Endothelial cell of umbilical vein (primary cell): ENCODE data around the gene LRP1. TPM values are rescaled to one million over a fixed set of nuclear protein-coding genes. Genes with fewer than 3 reads are reported as not detected.

Experiments used
- BruUV-seq: library from RNA; stranded (reverse); fragments of 400-500 nt; replicated peaks from 2 replicates; lab custom pipeline; 2021; lab: Mats Ljungman, UMichigan
- CTCF ChIA-PET: fragments of 300-600, 350-600 bp; sonication (Branson Sonifier 250); formaldehyde crosslinking; loops from one replicate; lab custom pipeline; 2021; ENCODE audit warnings: antibody characterized with exemption, inconsistent platforms; lab: Charles Lee
- POLR2A ChIA-PET: fragments of 300-600, 350-600 bp; sonication (Branson Sonifier 250); formaldehyde crosslinking; loops from one replicate; lab custom pipeline; 2021; ENCODE audit warnings: antibody characterized with exemption, inconsistent platforms; lab: Charles Lee
- DNase-seq: peaks from one replicate; pipeline ENCODE4 v3.0.0-alpha.2; 2011; ENCODE audit warnings: low read depth, low spot score
- FAIRE-seq: peaks from 2 replicates; lab custom pipeline; 2011; peaks lifted over from hg19 to GRCh38; lab: Jason Lieb, UNC
- H2AFZ ChIP-seq: 2 replicates; pipeline ENCODE4 v1.6.0; 2012; ENCODE audit warnings: low read depth, low read length, control low read depth, inconsistent platforms
- H3K27ac ChIP-seq: 2 replicates; pipeline ENCODE4 v1.5.1; 2011; ENCODE audit warnings: low read depth, mild to moderate bottlenecking, control low read depth, low read length, moderate library complexity; ENCODE audit not compliant: insufficient read depth
- H3K27me3 ChIP-seq, 2 experiments: 2 replicates each; pipeline versions ENCODE4 v1.6.0 to v1.6.1; 2011; ENCODE audit warnings: low read length in 2 of 2, mixed read lengths in 1 of 2; ENCODE audit not compliant: control insufficient read depth in 2 of 2, insufficient read depth in 2 of 2
- H3K36me3 ChIP-seq, 2 experiments: 2 replicates in 1 of 2; 3 replicates in 1 of 2; pipeline ENCODE4 v1.5.1; 2011; ENCODE audit warnings: low read length in 2 of 2, mild to moderate bottlenecking in 1 of 2, moderate library complexity in 1 of 2; ENCODE audit not compliant: control insufficient read depth in 2 of 2, insufficient read depth in 2 of 2; ENCODE audit errors: extremely low read depth in 1 of 2
- H3K4me1 ChIP-seq: 3 replicates; pipeline ENCODE4 v1.5.1; 2011; ENCODE audit warnings: mild to moderate bottlenecking, low read length; ENCODE audit not compliant: control insufficient read depth, insufficient read depth; ENCODE audit errors: extremely low read depth
- H3K4me2 ChIP-seq: 2 replicates; pipeline ENCODE4 v1.6.1; 2011; ENCODE audit warnings: low read length, control low read depth, mixed read lengths; ENCODE audit not compliant: insufficient read depth
- H3K4me3 ChIP-seq, 3 experiments: fragments of 200-600 bp in 1 of 3; sonication (generic), shearing (Covaris generic) in 1 of 3; replicated peaks in 1 of 3; 2 replicates each; pipeline ENCODE4 v1.5.1; 2011 to 2016; ENCODE audit warnings: control low read depth in 3 of 3, low read length in 3 of 3, mild to moderate bottlenecking in 2 of 3, inconsistent platforms in 1 of 3, low read depth in 1 of 3, moderate library complexity in 1 of 3; ENCODE audit not compliant: insufficient read depth in 1 of 3
- H3K79me2 ChIP-seq: 2 replicates; pipeline ENCODE4 v1.6.0; 2012; ENCODE audit warnings: low read length, inconsistent platforms; ENCODE audit not compliant: control insufficient read depth, insufficient read depth
- H3K9ac ChIP-seq: replicated peaks from 2 replicates; pipeline ENCODE3; 2011; ENCODE audit warnings: low read length, control low read depth; ENCODE audit not compliant: insufficient read depth; ENCODE audit errors: extremely low read depth
- H3K9me1 ChIP-seq: replicated peaks from 3 replicates; pipeline ENCODE4 v1.6.0; 2011; ENCODE audit warnings: mild to moderate bottlenecking, low read length; ENCODE audit not compliant: control insufficient read depth, insufficient read depth; ENCODE audit errors: extremely low read depth
- H3K9me3 ChIP-seq: replicated peaks from 2 replicates; pipeline ENCODE4 v1.5.1; 2012; ENCODE audit warnings: low read length, inconsistent platforms; ENCODE audit not compliant: control insufficient read depth, insufficient read depth
- H4K20me1 ChIP-seq: replicated peaks from 2 replicates; pipeline ENCODE3; 2011; ENCODE audit warnings: mild to moderate bottlenecking, low read length; ENCODE audit not compliant: control insufficient read depth, insufficient read depth; ENCODE audit errors: extremely low read depth
- CTCF ChIP-seq, 2 donors: IDR thresholded peaks; 1 replicate in 1 of 2; 2 replicates in 1 of 2; pipeline ENCODE4 v1.5.1; 2011; ENCODE audit warnings: low read length in 2 of 2, mild to moderate bottlenecking in 2 of 2, moderate library complexity in 2 of 2, control low read depth in 1 of 2, inconsistent platforms in 1 of 2, low read depth in 1 of 2; ENCODE audit not compliant: insufficient read depth in 1 of 2; ENCODE audit errors: extremely low read depth in 1 of 2
- EZH2 ChIP-seq: IDR thresholded peaks from 2 replicates; pipeline ENCODE4 v1.6.1; 2012; ENCODE audit warnings: borderline replicate concordance, low read depth, mild to moderate bottlenecking, moderate library complexity, low read length, inconsistent platforms; ENCODE audit not compliant: severe bottlenecking
- FOS ChIP-seq: IDR thresholded peaks from 2 replicates; pipeline ENCODE4 v1.6.1; 2011; ENCODE audit warnings: mild to moderate bottlenecking, low read length, moderate library complexity, borderline replicate concordance; ENCODE audit not compliant: insufficient read depth
- GATA2 ChIP-seq: IDR thresholded peaks from 2 replicates; pipeline ENCODE4 v1.7.0; 2011; ENCODE audit warnings: low read depth, mild to moderate bottlenecking, moderate library complexity, mixed read lengths, low read length; ENCODE audit not compliant: insufficient read length, insufficient read depth
- JUN ChIP-seq: IDR thresholded peaks from 2 replicates; pipeline ENCODE4 v1.6.1; 2011; ENCODE audit warnings: borderline replicate concordance, low read depth; ENCODE audit not compliant: insufficient read length, insufficient read depth
- MYC ChIP-seq: IDR thresholded peaks from one replicate; pipeline ENCODE4 v1.6.1; 2011; ENCODE audit warnings: mild to moderate bottlenecking, low read depth, low read length
- POLR2A ChIP-seq: IDR thresholded peaks from 2 replicates; pipeline ENCODE4 v1.6.1; 2012; ENCODE audit warnings: low read depth, mild to moderate bottlenecking, control low read depth, low read length
- POLR2AphosphoS5 ChIP-seq: IDR thresholded peaks from 2 replicates; pipeline ENCODE4 v1.6.1; 2012; ENCODE audit warnings: low read depth, mild to moderate bottlenecking, control low read depth, low read length, moderate library complexity; ENCODE audit not compliant: insufficient read depth
- dilution Hi-C: fragments of 300-500 bp; cut with MboI; formaldehyde crosslinking; loops from one replicate; pipeline ENCODE4 v1.15.0; 2019; ENCODE audit warnings: low sequenced_read_pairs; ENCODE audit not compliant: extremely low pct_ligation_motif_present
- intact Hi-C: fragments of 100-400 bp; cut with micrococcal nuclease; formaldehyde crosslinking; loops from one replicate; pipeline ENCODE4 v1.10.0; 2022
- polyA plus RNA-seq, 4 experiments: library from polyadenylated mRNA; depleted of rRNA in 3 of 4; stranded (reverse) in 3 of 4; unstranded in 1 of 4; fragments of >200 nt; gene quantifications; 2 replicates each; pipeline versions ENCODE4 v1.2.1 to v1.2.3, GENCODE V29; 2011 to 2012; ENCODE audit warnings: missing spikeins in 1 of 4
- total RNA-seq: library from RNA; stranded (reverse); gene quantifications from 2 replicates; pipeline ENCODE4 v1.2.3, GENCODE V29; 2021
- TF ChIP-seq, protein P1 (sequence below): IDR thresholded peaks from 2 replicates; pipeline ENCODE4 v1.6.1; 2011; ENCODE audit not compliant: insufficient read depth, insufficient read length

LRP1 gene
- total and polyA plus RNA-seq, 2 donors (not counting 3 experiments of a cell fraction or from before 2014, with no cell fraction given) = 1.6 to 4.6 TPM

- Histone ChIP-seq H3K9me1 (no peaks in the 10 kb centered on the region), H3K79me2 (no peaks in the 10 kb centered on the region), H3K27me3 (peaks cover 2 to 3% of the 10 kb centered on the region in 2 experiments), H3K27ac (no peak overlapping the region), H2AFZ (no peak overlapping the region), H3K4me2 (no peak overlapping the region), H3K4me1 (no peaks in the 10 kb centered on the region), H4K20me1 (no peaks in the 10 kb centered on the region), H3K36me3 (no peaks in the 10 kb centered on the region), H3K9ac (no peak overlapping the region), H3K4me3 (no peak overlapping the region), H3K9me3 (no peaks in the 10 kb centered on the region)
- dilution Hi-C loops (no loop called here), intact Hi-C loops (no loop called here)
- CTCF ChIA-PET = interaction anchor here (0.8 to 10.3 kb wide), 10 partner anchors 10 to 117 kb away, joined by 3 to 164 read pairs (median 6); partner anchors contain the start of genes LRP1 and NEMP1
- TF ChIP-seq POLR2AphosphoS5 = no peak
- TF ChIP-seq MYC = no peak
- DNase-seq = no peak
- no peak for FAIRE-seq
- POLR2A ChIA-PET = no interaction called here
- no TSS peak for BruUV-seq
Measured at GRCh38 chr12:57185906-57186508, 57.7 kb downstream of the LRP1 start.

- dilution Hi-C loops (no loop called here), intact Hi-C loops (no loop called here)
- Histone ChIP-seq H3K79me2 (no peaks in the 10 kb centered on the region), H3K27me3 (no peaks in the 10 kb centered on the region), H3K9me3 (no peaks in the 10 kb centered on the region), H3K9ac (no peak overlapping the region), H3K4me2 (no peak overlapping the region), H4K20me1 (no peaks in the 10 kb centered on the region), H3K27ac (no peak overlapping the region), H2AFZ (no peak overlapping the region), H3K4me3 (no peak overlapping the region), H3K36me3 (no peaks in the 10 kb centered on the region), H3K4me1 (no peaks in the 10 kb centered on the region), H3K9me1 (no peaks in the 10 kb centered on the region)
- no peak for TF ChIP-seq POLR2AphosphoS5
- TF ChIP-seq, protein P1, sequence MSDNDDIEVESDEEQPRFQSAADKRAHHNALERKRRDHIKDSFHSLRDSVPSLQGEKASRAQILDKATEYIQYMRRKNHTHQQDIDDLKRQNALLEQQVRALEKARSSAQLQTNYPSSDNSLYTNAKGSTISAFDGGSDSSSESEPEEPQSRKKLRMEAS = no peak
- TF ChIP-seq JUN = no peak
- no peak for TF ChIP-seq CTCF (IDR thresholded peaks at IDR 0.05; ENCODE audit: extremely low read depth in 1 of 2, insufficient read depth in 1 of 2, low read depth in 1 of 2, low read length in 2 of 2)
- TF ChIP-seq GATA2 = no peak
- no peak for TF ChIP-seq POLR2A
- no peak for TF ChIP-seq EZH2
- TF ChIP-seq FOS = no peak
- TF ChIP-seq MYC = no peak
- DNase-seq (no peak), FAIRE-seq (no peak)
- CTCF ChIA-PET = interaction anchor here (1.1 to 10.3 kb wide), 5 partner anchors 15 to 118 kb away, joined by 5 to 164 read pairs (median 6); no protein-coding TSS in a partner anchor
- POLR2A ChIA-PET = no interaction called here
- BruUV-seq = no TSS peak
Measured at GRCh38 chr12:57187222-57188089, 59.2 kb downstream of the LRP1 start.
